SIG-M5 treated with dmso at 0.1 percent for 504 hours (cell line): ENCODE measurements around the gene TCEA2.

Experiments
- DNase-seq: peaks from one replicate; lab custom pipeline; 2025; ENCODE audit not compliant: unreplicated experiment; lab: John Stamatoyannopoulos, UW

Gene TCEA2

GRCh38 chr20:64091340-64091739 lies 28.3 kb downstream of the TCEA2 start:
- no peak for DNase-seq

DNA sequence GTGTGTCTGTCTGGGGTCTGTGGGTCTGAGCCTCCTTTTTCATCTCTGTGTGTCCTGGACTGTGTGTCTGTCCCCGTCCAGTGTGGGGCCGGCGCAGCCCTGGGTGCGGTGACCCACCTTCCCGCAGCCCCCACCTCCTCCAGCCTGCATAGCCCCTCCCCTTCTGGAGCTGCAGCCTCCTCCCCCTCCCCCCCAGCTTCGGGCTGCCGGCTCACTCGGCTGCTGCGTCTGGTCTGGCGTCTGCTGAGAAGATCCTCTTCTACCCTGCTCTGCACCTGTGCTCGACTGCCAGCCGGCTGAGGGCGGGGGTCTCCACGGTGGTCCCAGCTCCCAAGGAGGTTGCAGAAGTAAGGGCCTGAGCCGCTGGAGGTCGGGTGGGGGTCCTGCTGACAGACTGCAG lies 28.8 kb downstream of the TCEA2 start:
- DNase-seq, result no peak

DNA sequence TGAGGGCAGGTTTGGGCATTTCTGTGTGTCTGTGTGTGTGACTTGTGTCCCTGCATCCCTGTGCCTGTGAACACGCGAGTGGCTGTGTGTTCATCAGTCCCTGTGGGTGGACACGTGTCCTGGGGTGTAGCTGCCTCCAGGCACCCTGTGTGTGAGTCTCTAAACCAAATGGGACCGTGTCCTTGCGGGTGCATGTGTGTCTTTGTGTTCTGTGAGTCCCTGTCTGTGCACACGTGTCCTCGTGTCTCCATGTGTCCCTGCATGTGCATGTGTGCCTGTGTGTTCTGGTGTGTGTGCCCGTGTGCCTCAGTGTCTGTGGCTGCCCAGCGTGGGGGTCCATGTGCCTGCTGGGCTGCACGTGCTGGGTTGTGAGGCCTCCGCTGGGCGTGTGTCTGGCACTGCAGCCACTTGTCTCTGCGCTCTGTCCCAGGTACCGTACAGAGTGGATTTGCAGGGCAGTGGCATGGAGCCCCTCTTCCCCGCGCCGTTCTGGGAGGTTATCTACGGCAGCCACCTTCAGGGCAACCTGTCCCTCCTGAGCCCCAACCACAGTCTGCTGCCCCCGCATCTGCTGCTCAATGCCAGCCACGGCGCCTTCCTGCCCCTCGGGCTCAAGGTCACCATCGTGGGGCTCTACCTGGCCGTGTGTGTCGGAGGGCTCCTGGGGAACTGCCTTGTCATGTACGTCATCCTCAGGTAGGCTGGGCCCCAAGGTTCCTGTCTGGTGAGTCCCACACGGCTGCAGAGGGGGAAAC lies 29.4 kb downstream of the TCEA2 start:
- no peak for DNase-seq

- no peak for DNase-seq
These were observed 30.1 kb downstream of the TCEA2 start for GRCh38 chr20:64093013-64093503.

- DNase-seq, result no peak
These were observed 32.5 kb downstream of the TCEA2 start for GRCh38 chr20:64095455-64095854.

GRCh38 chr20:64095927-64096326 lies 32.9 kb downstream of the TCEA2 start:
- DNase-seq, result no peak

- no peak for DNase-seq
These were observed 33.5 kb downstream of the TCEA2 start for GRCh38 chr20:64096535-64096934.

- no peak for DNase-seq
These were observed 35.5 kb downstream of the TCEA2 start for GRCh38 chr20:64098471-64099013.

- DNase-seq, result no peak
These were observed 36.2 kb downstream of the TCEA2 start for GRCh38 chr20:64099086-64099786.

- DNase-seq, result no peak
These were observed 37.0 kb downstream of the TCEA2 start for GRCh38 chr20:64099880-64100565.

DNA sequence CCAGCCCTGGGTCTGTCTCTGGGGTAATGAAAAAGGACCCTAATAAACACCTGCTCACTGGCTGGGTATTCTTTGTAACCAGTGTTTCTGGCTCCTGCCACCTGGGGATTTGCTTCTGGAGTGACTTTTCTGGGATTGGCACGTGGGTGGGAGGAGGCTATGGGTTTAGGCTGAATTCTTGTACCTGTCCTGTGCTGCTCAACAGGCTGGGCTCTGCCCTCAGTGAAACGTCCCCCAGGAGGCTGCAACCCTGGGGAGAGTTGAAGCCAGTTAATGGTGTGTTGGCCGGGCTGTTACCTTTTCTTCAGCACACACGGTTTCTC lies 37.5 kb downstream of the TCEA2 start:
- DNase-seq, result no peak

DNA sequence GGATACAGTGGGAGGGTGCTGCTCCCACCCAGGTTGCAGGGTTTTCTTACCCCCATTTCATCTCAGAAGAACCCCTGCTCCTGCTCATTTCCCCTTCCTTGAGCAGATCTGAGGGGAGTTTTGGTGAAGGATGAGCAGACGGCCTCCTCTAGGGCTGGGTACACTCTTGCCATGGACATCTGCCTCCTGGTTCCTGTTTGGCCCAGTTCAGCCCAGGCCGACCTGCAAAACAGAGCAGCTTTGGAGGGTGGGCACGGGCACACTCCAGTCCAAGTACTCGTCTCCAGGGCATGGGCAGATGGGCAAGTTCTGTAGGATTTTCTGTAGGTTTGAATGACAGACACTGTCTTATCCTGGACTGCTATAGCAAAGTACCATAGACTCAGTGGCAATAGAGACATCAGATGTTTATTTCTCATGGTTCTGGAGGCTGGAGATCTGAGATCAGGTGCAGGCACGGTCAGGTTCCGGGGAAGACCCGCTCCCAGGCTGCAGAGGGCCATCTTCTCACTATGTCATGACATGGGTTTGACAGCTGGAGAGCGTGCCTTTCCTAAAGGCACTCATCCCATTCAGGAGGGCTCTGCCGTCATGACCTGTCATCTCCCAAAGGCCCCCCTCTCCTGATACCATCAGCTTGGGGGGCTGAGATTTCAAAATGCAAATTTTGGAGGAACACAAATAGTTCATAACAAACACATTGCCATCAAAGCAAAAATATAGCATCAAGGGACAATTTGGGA lies 38.1 kb downstream of the TCEA2 start:
- DNase-seq, result no peak

- peak; percentile 44 for DNase-seq
These were observed 39.0 kb downstream of the TCEA2 start for GRCh38 chr20:64101731-64102621.

DNA sequence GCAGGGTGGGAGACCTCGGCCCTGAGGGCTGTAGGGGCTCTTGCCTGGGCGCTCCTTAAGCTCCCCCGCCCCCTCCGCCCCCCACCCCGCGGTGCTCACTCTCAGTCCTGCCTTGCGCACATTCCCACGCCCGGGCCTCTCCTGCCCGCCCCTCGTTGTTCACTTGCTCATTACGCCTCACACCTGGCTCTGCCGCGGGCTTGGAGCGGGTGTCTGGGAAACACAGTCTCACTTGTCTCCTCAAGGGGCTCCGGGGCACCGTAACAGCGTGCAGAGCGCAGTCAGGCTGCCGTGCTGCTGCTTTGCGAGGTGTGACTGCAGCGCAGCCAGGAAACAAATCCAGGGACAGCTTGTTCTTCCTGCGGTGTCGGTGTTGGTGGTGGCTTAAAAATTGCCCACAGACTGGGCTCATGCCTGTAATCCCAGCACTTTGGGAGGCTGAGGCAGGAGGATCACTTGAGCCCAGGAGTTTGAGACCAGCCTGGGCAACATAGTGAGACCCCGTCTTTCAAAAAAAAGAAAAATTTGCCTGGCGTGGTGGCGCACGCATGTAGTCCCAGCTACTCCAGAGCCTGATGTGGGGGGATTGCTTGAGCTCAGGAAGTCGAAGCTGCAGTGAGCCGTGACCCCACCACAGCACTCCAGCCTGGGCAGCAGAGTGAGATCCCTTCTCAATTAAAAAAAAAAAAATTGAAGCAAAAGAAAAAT lies 39.8 kb downstream of the TCEA2 start:
- no peak for DNase-seq

- no peak for DNase-seq
These were observed 41.1 kb downstream of the TCEA2 start for GRCh38 chr20:64103871-64104666.

- DNase-seq, result no peak
These were observed 41.9 kb downstream of the TCEA2 start for GRCh38 chr20:64104667-64105451.

- no peak for DNase-seq
These were observed 42.9 kb downstream of the TCEA2 start for GRCh38 chr20:64105846-64106434.
